ENCODE data around the gene MALL.

DNA sequence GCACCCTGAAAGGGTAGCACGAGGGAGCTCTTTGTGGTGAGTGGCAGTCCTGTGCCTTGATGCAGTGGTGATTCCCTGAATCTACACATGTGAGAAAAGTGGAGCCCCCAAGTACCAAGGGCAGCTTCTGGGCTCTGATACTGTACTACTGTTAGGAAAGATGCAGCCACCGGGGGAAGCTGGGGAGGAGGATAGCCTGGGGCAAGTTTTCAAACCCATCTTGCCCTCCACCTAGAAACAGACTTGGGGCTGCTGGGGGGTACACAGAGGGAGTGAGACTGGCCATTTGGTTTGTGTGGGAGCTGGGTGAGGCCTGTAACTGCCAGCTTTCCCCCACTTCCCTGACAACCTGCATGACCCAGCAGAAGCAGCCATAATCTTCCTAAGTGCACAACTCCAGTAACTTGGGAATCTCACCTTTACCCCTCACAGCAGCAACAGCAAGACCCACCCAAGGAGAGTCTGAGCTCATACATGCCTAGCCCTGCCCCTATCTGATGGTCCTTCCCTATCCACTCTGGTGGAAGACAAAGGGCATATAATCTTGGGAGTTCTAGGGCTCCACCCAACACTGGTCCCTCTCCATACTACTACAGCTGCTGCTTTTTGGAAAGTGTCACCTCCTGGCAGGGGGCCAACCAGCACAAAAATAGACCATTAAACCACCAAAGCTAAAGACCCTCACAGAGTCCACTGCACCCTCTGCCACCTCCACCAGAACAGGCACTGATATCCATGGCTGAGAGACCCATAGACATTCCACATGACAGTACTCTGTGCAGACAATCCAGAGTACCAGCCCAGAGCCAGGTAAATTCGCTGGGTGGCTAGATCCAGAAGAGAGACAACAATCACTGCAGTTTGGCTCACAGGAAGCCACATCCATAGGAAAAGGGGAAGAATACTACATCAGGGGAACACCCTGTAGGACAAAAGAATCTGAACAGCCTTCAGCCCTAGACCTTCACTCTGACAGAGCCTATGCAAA lies 8.2 kb downstream of the MALL start:
- TF ChIP-seq, protein P1, sequence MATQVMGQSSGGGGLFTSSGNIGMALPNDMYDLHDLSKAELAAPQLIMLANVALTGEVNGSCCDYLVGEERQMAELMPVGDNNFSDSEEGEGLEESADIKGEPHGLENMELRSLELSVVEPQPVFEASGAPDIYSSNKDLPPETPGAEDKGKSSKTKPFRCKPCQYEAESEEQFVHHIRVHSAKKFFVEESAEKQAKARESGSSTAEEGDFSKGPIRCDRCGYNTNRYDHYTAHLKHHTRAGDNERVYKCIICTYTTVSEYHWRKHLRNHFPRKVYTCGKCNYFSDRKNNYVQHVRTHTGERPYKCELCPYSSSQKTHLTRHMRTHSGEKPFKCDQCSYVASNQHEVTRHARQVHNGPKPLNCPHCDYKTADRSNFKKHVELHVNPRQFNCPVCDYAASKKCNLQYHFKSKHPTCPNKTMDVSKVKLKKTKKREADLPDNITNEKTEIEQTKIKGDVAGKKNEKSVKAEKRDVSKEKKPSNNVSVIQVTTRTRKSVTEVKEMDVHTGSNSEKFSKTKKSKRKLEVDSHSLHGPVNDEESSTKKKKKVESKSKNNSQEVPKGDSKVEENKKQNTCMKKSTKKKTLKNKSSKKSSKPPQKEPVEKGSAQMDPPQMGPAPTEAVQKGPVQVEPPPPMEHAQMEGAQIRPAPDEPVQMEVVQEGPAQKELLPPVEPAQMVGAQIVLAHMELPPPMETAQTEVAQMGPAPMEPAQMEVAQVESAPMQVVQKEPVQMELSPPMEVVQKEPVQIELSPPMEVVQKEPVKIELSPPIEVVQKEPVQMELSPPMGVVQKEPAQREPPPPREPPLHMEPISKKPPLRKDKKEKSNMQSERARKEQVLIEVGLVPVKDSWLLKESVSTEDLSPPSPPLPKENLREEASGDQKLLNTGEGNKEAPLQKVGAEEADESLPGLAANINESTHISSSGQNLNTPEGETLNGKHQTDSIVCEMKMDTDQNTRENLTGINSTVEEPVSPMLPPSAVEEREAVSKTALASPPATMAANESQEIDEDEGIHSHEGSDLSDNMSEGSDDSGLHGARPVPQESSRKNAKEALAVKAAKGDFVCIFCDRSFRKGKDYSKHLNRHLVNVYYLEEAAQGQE (IDR thresholded peaks at IDR 0.05; ENCODE audit: insufficient read depth in 1 of 2, low read depth in 2 of 2, low read length in 2 of 2): no peak
- no peak for TF ChIP-seq POLR2AphosphoS5 (IDR thresholded peaks at IDR 0.05; ENCODE audit: low read depth, low read length)
- TF ChIP-seq SIN3A (IDR thresholded peaks at IDR 0.05; ENCODE audit: borderline replicate concordance, insufficient read depth, low read length): no peak
- TF ChIP-seq TAF1 (IDR thresholded peaks at IDR 0.05; ENCODE audit: borderline replicate concordance, insufficient read depth, low read length): no peak
